HG03064 (cell line): ENCODE data around the gene CFHR1.

Experiments
- ATAC-seq: cut with Tn5 transposase; IDR thresholded peaks from one replicate; pipeline ENCODE4 v1.9.1; 2021; ENCODE audit warnings: low read depth; ENCODE audit not compliant: unreplicated experiment

Gene CFHR1

DNA sequence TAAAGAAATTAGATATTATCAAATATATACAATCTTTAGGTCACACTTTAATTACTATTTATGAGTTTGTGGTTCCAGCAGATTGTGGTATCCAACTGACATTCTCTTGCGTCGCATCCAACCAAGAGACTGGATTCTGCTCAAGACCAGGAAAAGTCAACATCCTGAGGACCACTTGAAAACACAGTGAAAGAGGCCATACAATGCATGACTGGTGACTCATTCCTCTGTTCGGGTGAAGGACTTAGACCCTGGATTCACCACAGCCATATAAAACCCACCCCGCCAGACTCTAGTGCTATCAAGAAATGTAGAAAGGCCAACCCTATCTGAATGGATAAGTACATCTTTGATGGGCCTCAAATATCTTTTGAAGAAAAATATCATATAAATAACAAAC, 53.9 kb downstream of the CFHR1 start:
- no peak for ATAC-seq

DNA sequence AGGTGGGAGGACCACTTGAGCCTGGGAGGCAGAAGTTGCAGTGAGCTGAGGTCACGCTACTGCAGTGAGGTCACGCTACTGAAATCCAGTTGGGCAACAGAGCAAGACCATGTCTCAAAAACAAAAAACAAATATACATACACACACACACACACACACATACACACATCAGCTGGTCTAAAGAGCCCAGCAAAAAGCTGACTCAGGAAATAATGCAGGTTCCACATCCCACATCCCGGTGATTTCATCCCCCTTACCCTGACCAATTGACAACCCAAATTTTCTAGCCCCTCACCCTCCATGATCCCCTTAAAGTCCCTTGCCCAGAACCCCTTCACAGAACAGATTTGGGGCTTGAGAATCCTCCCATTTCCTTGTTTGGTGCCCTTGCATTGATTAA, 56.4 kb downstream of the CFHR1 start:
- ATAC-seq, result no peak

DNA sequence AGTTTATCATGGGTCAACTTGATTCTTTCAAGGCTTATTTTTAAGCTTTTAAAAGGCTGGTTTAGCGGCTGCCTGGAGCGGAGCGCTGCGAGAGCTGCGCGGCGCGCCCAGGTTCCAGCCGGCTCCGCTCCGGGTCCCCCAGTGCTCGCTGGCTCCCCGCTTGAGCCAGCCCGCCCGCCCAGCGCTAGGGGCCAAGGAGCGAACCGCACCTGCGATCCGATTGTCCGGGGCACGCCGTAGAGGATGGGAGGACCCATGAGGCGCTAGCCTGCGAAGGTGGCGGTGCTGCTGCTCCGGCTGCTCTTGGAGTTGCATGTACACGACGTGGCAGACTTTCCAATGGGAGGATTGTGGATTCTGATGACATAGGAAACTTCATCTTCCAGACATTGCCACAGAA, 58.4 kb downstream of the CFHR1 start:
- no peak for ATAC-seq
